ENCODE results near the gene GLYR1.

The GLYR1 gene

GRCh38 chr16:4847774-4848587 is 893 bp upstream of the GLYR1 start:
- peak; percentile 15 for DNase-seq (ENCODE audit: low read depth)

- no peak for DNase-seq (ENCODE audit: low read depth)
Measured at GRCh38 chr16:4846503-4846900, 586 bp downstream of the GLYR1 start.

GRCh38 chr16:4840984-4841383 is 6.1 kb downstream of the GLYR1 start:
- no peak for DNase-seq (ENCODE audit: low read depth)

- no peak for DNase-seq (ENCODE audit: low read depth)
Measured at GRCh38 chr16:4839942-4840341, 7.1 kb downstream of the GLYR1 start.

- DNase-seq (ENCODE audit: low read depth) = no peak
Measured at GRCh38 chr16:4837733-4838501, 9.2 kb downstream of the GLYR1 start.

GRCh38 chr16:4836727-4837126 is 10.4 kb downstream of the GLYR1 start:
- DNase-seq (ENCODE audit: low read depth) = no peak

GRCh38 chr16:4833584-4833983 is 13.5 kb downstream of the GLYR1 start:
- no peak for DNase-seq (ENCODE audit: low read depth)

- DNase-seq (ENCODE audit: low read depth) = no peak
Measured at GRCh38 chr16:4832698-4833343, 14.3 kb downstream of the GLYR1 start.

- no peak for DNase-seq (ENCODE audit: low read depth)
Measured at GRCh38 chr16:4831616-4832015, 15.5 kb downstream of the GLYR1 start.

- no peak for DNase-seq (ENCODE audit: low read depth)
Measured at GRCh38 chr16:4830408-4830807, 16.7 kb downstream of the GLYR1 start.

GRCh38 chr16:4828567-4829321 is 18.3 kb downstream of the GLYR1 start:
- DNase-seq (ENCODE audit: low read depth) = no peak

GRCh38 chr16:4826980-4827379 is 20.1 kb downstream of the GLYR1 start:
- DNase-seq (ENCODE audit: low read depth) = no peak

- DNase-seq (ENCODE audit: low read depth) = no peak
Measured at GRCh38 chr16:4826526-4826925, 20.6 kb downstream of the GLYR1 start.

- no peak for DNase-seq (ENCODE audit: low read depth)
Measured at GRCh38 chr16:4825196-4825595, 21.9 kb downstream of the GLYR1 start.

GRCh38 chr16:4820652-4821051 is 26.4 kb downstream of the GLYR1 start:
- DNase-seq (ENCODE audit: low read depth) = no peak

GRCh38 chr16:4814542-4815173 is 32.4 kb downstream of the GLYR1 start:
- no peak for DNase-seq (ENCODE audit: low read depth)

- DNase-seq (ENCODE audit: low read depth) = no peak
Measured at GRCh38 chr16:4814046-4814445, 33.0 kb downstream of the GLYR1 start.

- DNase-seq (ENCODE audit: low read depth) = no peak
Measured at GRCh38 chr16:4813251-4814003, 33.7 kb downstream of the GLYR1 start.

GRCh38 chr16:4811773-4812172 is 35.3 kb downstream of the GLYR1 start:
- no peak for DNase-seq (ENCODE audit: low read depth)

GRCh38 chr16:4811242-4811641 is 35.8 kb downstream of the GLYR1 start:
- DNase-seq (ENCODE audit: low read depth) = no peak

- no peak for DNase-seq (ENCODE audit: low read depth)
Measured at GRCh38 chr16:4806280-4806679, 40.8 kb downstream of the GLYR1 start.

Data from stimulated activated CD8-positive, alpha-beta memory T cell treated with anti-CD3 and anti-CD28 coated beads, Interleukin-15, amount 100 ng/mL, for 24 hours (primary cell).